Measurements from ENCODE around the gene NHERF2.

GRCh38 chr16:2006317-2006716 is 20.4 kb upstream of the NHERF2 start:
- TF ChIP-seq, protein P1, sequence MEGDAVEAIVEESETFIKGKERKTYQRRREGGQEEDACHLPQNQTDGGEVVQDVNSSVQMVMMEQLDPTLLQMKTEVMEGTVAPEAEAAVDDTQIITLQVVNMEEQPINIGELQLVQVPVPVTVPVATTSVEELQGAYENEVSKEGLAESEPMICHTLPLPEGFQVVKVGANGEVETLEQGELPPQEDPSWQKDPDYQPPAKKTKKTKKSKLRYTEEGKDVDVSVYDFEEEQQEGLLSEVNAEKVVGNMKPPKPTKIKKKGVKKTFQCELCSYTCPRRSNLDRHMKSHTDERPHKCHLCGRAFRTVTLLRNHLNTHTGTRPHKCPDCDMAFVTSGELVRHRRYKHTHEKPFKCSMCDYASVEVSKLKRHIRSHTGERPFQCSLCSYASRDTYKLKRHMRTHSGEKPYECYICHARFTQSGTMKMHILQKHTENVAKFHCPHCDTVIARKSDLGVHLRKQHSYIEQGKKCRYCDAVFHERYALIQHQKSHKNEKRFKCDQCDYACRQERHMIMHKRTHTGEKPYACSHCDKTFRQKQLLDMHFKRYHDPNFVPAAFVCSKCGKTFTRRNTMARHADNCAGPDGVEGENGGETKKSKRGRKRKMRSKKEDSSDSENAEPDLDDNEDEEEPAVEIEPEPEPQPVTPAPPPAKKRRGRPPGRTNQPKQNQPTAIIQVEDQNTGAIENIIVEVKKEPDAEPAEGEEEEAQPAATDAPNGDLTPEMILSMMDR (conservative IDR thresholded peaks at IDR 0.05): no peak
- no peak for TF ChIP-seq EZH2 (IDR thresholded peaks at IDR 0.05; ENCODE audit: low read depth)

Measured in PC-9 (cell line).